Pancreas (tissue), 10 donors: Measurements from ENCODE around the gene RAD51AP1. TPM values are rescaled to one million over a fixed set of nuclear protein-coding genes. Genes with fewer than 3 reads are reported as not detected.

ENCODE experiments used
- ATAC-seq, 4 donors: fragments of 200-7000 bp; cut with Tn5 transposase; one replicate each; pipeline versions ENCODE4 v1.8.0 to v1.9.1; 2020; ENCODE audit warnings: mild to moderate bottlenecking in 4 of 4, moderate library complexity in 4 of 4
- DNase-seq, 6 donors: peaks; one replicate each; pipeline ENCODE4 v3.0.0-alpha.2; 2020
- FAIRE-seq: peaks from 2 replicates; lab custom pipeline; 2012; peaks lifted over from hg19 to GRCh38; lab: Jason Lieb, UNC
- H3K27ac ChIP-seq, 4 donors: fragments of 200-600 bp; sonication (generic); 1 replicate in 3 of 4; 2 replicates in 1 of 4; pipeline versions ENCODE4 v1.5.0 to v1.8.0; 2020
- H3K27me3 ChIP-seq, 4 donors: fragments of 200-600 bp; one replicate each; pipeline ENCODE4 v1.8.0; 2021
- H3K36me3 ChIP-seq, 3 donors: fragments of 200-600 bp; sonication (generic) in 1 of 3; one replicate each; pipeline versions ENCODE4 v1.5.0 to v1.8.0; 2020 to 2021
- H3K4me1 ChIP-seq, 3 donors: fragments of 200-600 bp; one replicate each; pipeline ENCODE4 v1.8.0; 2021
- H3K4me3 ChIP-seq, 4 donors: fragments of 200-600 bp; sonication (generic) in 2 of 4; one replicate each; pipeline versions ENCODE4 v1.5.0 to v1.8.0; 2020 to 2021
- H3K9me3 ChIP-seq, 4 donors: fragments of 200-600 bp; one replicate each; pipeline ENCODE4 v1.8.0; 2021
- CTCF ChIP-seq, 4 donors: fragments of 200-600 bp; sonication (generic) in 3 of 4; IDR thresholded peaks; one replicate each; pipeline versions ENCODE4 v1.5.0 to v1.8.0; 2021; ENCODE audit warnings: antibody characterized with exemption in 4 of 4
- WGBS, 2 donors: extraction: QIAGEN DNeasy Blood & Tissue Kit; methylation state at CpG; one replicate each; pipeline ENCODE4 v1.1.7; 2013; 5-methylcytosine and 5-hydroxymethylcytosine counted together
- intact Hi-C, 3 donors: fragments of 100-400 bp; cut with DNase I; formaldehyde crosslinking; loops; one replicate each; pipeline versions ENCODE4 v1.11.1 to v1.14.2; 2022
- polyA plus RNA-seq, 2 donors: library from polyadenylated mRNA; stranded (reverse); fragments of 200-250 nt; gene quantifications; one replicate each; pipeline ENCODE4 v1.2.3, GENCODE V29; 2013
- total RNA-seq, 6 donors: library from RNA; stranded (reverse); fragmentation: NEBNext Ultra II Directional in 4 of 6; extraction: Animal tissue kit (Norgen Biotek cat#: 25700) in 4 of 6; gene quantifications; one replicate each; pipeline versions ENCODE4 v1.2.1 to v1.2.4, GENCODE V29; 2021 to 2023
- donor health status: healthy with polysubstance abuse.
- donor health status: DM: no; HTN: no; CAD: no; lungs with moderate emphysema.
- donor health status: DM: no; HTN: no; CAD: no.
- donor health status: control.
- donor health status: control.
- donor health status: Bipolar disorder and iron deficiency.
- donor health status: DM: yes; HTN: yes; CAD: no.
- donor health status: DM: no; HTN: no; CAD: no.
- donor health status: DM: no; HTN: no; CAD: no.
- donor health status: DM: yes; HTN: yes; CAD: no.

RAD51AP1 gene
- total RNA-seq, result 1 to 10 TPM in 2 of 6 donors, under 1 TPM in 3, not detected in 1; 0.28 to 1.7 (median 0.93) TPM
- under 1 TPM; 0.11 to 0.99 TPM for polyA plus RNA-seq

GRCh38 chr12:4538207-4539160 is at the start of gene RAD51AP1:
RAD51AP1 (plus strand) TSS chr12:4538890; CDS start chr12:4538940, 50 bp downstream.
- Histone ChIP-seq H3K4me3 (peak within 1 kb of the TSS; percentile 48 to 88 (median 70)), H3K9me3 (no peaks in the 10 kb centered on the region), H3K27ac (peak within 1 kb of the TSS; percentile 92 to 97 (median 94)), H3K36me3 (no peaks in the 10 kb centered on the region), H3K27me3 (no peaks in the 10 kb centered on the region), H3K4me1 (peaks cover 5 to 16% (median 13%) of the 10 kb centered on the region in 3 donors)
- ATAC-seq, result peak; percentile 100
- DNase-seq, result peak; percentile 90 to 98 (median 94)
- intact Hi-C loops, result no loop called here
- peak; percentile 97 for FAIRE-seq
- no peak for TF ChIP-seq CTCF (IDR thresholded peaks at IDR 0.05)
- 0% methylated on average over 49 of the region's 49 CpGs for WGBS, 2 donors

- ATAC-seq (no peak), DNase-seq (no peak), FAIRE-seq (no peak)
- H3K27ac ChIP-seq, result no peak overlapping the region
- H3K4me3 ChIP-seq, result no peak overlapping the region
- no peaks in the 10 kb centered on the region for H3K9me3 ChIP-seq
- no peak for TF ChIP-seq CTCF (IDR thresholded peaks at IDR 0.05)
- H3K27me3 ChIP-seq, result no peaks in the 10 kb centered on the region
- no peaks in the 10 kb centered on the region for H3K36me3 ChIP-seq
- no peaks in the 10 kb centered on the region for H3K4me1 ChIP-seq
- intact Hi-C loops, result no loop called here
- 95 to 96% methylated on average over 2 of the region's 2 CpGs for WGBS, 2 donors
Observed at GRCh38 chr12:4489556-4489955, 49.1 kb upstream of the RAD51AP1 start.

GRCh38 chr12:4490973-4491372 is 47.7 kb upstream of the RAD51AP1 start:
- Histone ChIP-seq H3K4me1 (no peaks in the 10 kb centered on the region), H3K36me3 (peaks cover 0 to 7% (median 0%) of the 10 kb centered on the region in 3 donors), H3K27me3 (no peaks in the 10 kb centered on the region), H3K27ac (no peak overlapping the region), H3K4me3 (no peak overlapping the region), H3K9me3 (no peaks in the 10 kb centered on the region)
- TF ChIP-seq CTCF (IDR thresholded peaks at IDR 0.05), result no peak
- no peak for DNase-seq
- WGBS, 2 donors, result 59 to 60% methylated on average over 1 of the region's 1 CpG
- ATAC-seq, result peak in 2 of 4 donors; percentile 48 to 53
- intact Hi-C loops, result no loop called here
- no peak for FAIRE-seq

- DNase-seq, result no peak
- H3K36me3 ChIP-seq, result peaks cover 0 to 28% (median 3%) of the 10 kb centered on the region in 3 donors
- H3K27ac ChIP-seq, result no peak overlapping the region
- WGBS, 2 donors, result 95 to 98% methylated on average over 1 of the region's 1 CpG
- FAIRE-seq, result no peak
- no peaks in the 10 kb centered on the region for H3K9me3 ChIP-seq
- no peaks in the 10 kb centered on the region for H3K27me3 ChIP-seq
- no peak overlapping the region for H3K4me3 ChIP-seq
- H3K4me1 ChIP-seq, result no peaks in the 10 kb centered on the region
- intact Hi-C loops, result no loop called here
- no peak for ATAC-seq
- no peak for TF ChIP-seq CTCF (IDR thresholded peaks at IDR 0.05)
Observed at GRCh38 chr12:4496145-4496838, 42.4 kb upstream of the RAD51AP1 start.
